Stimulated activated CD8-positive, alpha-beta memory T cell treated with anti-CD3 and anti-CD28 coated beads, Interleukin-12 subunit alpha, Interleukin-12 subunit beta, amount 100 ng/mL, for 4 hours (primary cell): ENCODE measurements around the gene SELENOT.

Experiments
- DNase-seq: peaks from one replicate; pipeline ENCODE4 v3.0.0-alpha.2; 2020; ENCODE audit warnings: low read depth

Gene SELENOT

DNA sequence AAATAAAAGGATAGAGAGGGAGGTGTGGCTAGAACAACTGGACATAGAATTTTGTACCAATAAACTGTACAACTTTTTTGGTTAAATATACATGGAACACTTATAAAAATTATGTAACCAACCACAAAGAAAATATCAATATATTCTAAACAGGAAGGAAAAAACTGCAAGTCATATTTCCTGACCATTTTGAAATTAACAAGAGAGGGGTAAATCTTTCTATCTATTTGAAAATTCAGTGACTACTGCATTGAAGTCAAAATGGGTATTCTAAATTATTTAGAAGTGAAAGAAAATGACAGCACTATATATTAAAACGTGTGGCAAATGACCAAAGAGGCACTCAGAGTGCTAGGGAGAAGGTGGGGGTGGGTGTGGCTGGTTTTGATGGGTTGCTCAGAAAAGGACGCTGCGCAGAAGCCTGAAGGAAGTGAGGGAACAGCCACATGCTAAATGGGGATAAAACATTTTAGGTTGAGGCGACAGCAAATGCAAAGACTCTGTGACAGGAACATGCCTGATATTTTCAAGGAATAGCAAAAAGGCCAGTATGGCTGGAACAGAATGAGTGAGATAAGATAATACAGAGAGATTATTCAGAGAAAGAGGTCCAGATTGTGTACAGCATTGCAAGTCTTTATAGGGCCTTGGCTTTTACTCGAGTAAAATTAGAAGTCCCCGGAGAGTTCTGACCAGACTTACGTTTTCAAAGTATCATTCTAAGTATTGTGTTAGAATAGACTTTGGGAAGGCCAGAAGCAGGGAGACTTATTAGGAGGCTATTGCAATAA is 59.5 kb downstream of the SELENOT start:
- no peak for DNase-seq

GRCh38 chr3:150663461-150663860 is 60.3 kb downstream of the SELENOT start:
- DNase-seq: no peak

- DNase-seq: no peak
These were observed 63.0 kb downstream of the SELENOT start for GRCh38 chr3:150666167-150666566.

DNA sequence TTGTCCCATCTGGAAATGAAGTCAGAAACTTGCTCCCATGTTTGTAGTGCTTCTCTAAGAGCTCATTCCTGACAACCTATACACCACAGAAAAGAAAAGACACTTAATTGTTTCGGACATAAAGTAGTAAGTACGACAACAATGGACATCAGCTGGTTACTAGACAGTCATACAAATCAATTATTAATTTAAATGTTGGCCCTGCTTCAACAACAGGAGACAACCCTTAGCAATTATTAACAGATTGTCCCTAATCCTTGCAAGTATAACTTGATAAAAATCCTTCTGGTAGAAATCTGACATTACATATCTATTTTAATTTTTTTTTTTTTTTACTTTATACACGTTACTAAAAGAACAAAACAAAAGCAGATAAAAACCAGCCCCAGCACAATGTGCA is 70.8 kb downstream of the SELENOT start:
- no peak for DNase-seq

DNA sequence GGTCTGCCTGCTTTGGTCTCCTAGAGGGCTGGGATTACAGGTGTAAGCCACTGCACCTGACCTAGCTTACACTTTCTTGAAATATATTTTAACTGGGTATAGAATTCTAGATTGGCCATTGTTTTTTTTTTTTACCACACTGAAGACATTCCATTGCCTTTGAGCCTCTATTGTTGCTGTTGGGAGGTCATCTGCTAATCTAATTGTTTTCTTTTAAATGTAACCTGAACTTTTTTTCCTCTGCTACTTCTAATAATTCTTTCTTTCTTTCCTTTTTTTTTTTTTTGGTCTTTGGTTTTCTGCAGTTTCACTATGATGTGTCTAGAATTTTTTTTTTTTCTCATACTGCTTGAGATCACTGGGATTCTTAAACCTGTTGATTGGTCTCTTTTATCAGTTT is 72.5 kb downstream of the SELENOT start:
- no peak for DNase-seq
